Kidney (tissue), 14 donors: Measurements from ENCODE around the gene SMTNL2. TPM values are rescaled to one million over a fixed set of nuclear protein-coding genes. Genes with fewer than 3 reads are reported as not detected.
"Not testable (repeated sequence)": the region's sequence is repeated elsewhere in the genome, so short reads cannot be mapped to it uniquely, and the experiment has no call there.

Source experiments
- DNase-seq, 5 donors: peaks; one replicate each; pipeline ENCODE4 v3.0.0-alpha.2; 2013 to 2020
- FAIRE-seq: peaks from 2 replicates; lab custom pipeline; 2012; peaks lifted over from hg19 to GRCh38; lab: Jason Lieb, UNC
- H3K27ac ChIP-seq, 2 donors: one replicate each; pipeline ENCODE4 v1.7.0; 2013; ENCODE audit warnings: low read depth in 2 of 2, low read length in 2 of 2, inconsistent platforms in 1 of 2
- H3K27me3 ChIP-seq: one replicate; pipeline ENCODE4 v1.7.1; 2013; ENCODE audit warnings: low read length, inconsistent platforms; ENCODE audit not compliant: control insufficient read depth, insufficient read depth
- H3K36me3 ChIP-seq, 3 donors: one replicate each; pipeline versions ENCODE4 v1.7.0 to v1.7.1; 2013; ENCODE audit warnings: low read length in 3 of 3, control low read depth in 1 of 3, inconsistent platforms in 1 of 3; ENCODE audit not compliant: insufficient read depth in 3 of 3, control insufficient read depth in 2 of 3
- H3K4me1 ChIP-seq, 3 donors: one replicate each; pipeline versions ENCODE4 v1.7.0 to v1.7.1; 2013; ENCODE audit warnings: low read length in 3 of 3, inconsistent platforms in 1 of 3, low read depth in 1 of 3; ENCODE audit not compliant: control insufficient read depth in 2 of 3, insufficient read depth in 2 of 3
- H3K4me3 ChIP-seq, 3 donors: one replicate each; pipeline versions ENCODE4 v1.7.0 to v1.8.1; 2013; ENCODE audit warnings: low read length in 3 of 3, control low read depth in 1 of 3, inconsistent platforms in 1 of 3
- H3K9ac ChIP-seq, 3 donors: one replicate each; pipeline versions ENCODE4 v1.7.0 to v1.7.1; 2013; ENCODE audit warnings: low read length in 3 of 3, control low read depth in 1 of 3, inconsistent platforms in 1 of 3
- H3K9me3 ChIP-seq, 3 donors: one replicate each; pipeline versions ENCODE4 v1.7.0 to v1.7.1; 2013; ENCODE audit warnings: low read length in 3 of 3, control low read depth in 1 of 3, inconsistent platforms in 1 of 3; ENCODE audit not compliant: control insufficient read depth in 2 of 3, insufficient read depth in 1 of 3
- CTCF ChIP-seq: IDR thresholded peaks from 3 replicates; pipeline ENCODE4 v1.5.1; 2012; ENCODE audit warnings: mild to moderate bottlenecking, moderate library complexity, borderline replicate concordance; ENCODE audit not compliant: insufficient read depth; ENCODE audit errors: extremely low read depth
- intact Hi-C: fragments of 100-400 bp; cut with DNase I; formaldehyde crosslinking; loops from one replicate; pipeline ENCODE4 v1.11.1; 2022
- polyA plus RNA-seq: library from polyadenylated mRNA; stranded (reverse); fragments of 350-450 nt; fragmentation: Illumina TruSeq; extraction: RNeasy Lipid Tissue Mini Kit (QIAGEN cat#74804); gene quantifications from one replicate; pipeline ENCODE4 v1.2.3, GENCODE V29; 2014; ENCODE audit warnings: low read depth, low replicate concordance; ENCODE audit not compliant: insufficient read depth
- total RNA-seq: library from RNA; stranded (reverse); fragmentation: NEBNext Ultra II Directional; extraction: Animal tissue kit (Norgen Biotek cat#: 25700); gene quantifications from one replicate; pipeline ENCODE4 v1.2.1, GENCODE V29; 2021
- donor health status: control.
- donor health status: control.
- donor health status: control.
- donor health status: control.
- donor health status: control.
- donor health status: DM: yes; HTN: yes; CAD: no.
- donor health status: Normal renal cell carcinoma (clear cell type).

SMTNL2 gene
- total and polyA plus RNA-seq, 2 donors from 2014 or later: 25.6 to 58.1 TPM

- FAIRE-seq (no peak), DNase-seq (peak; percentile 72 to 90 (median 84))
- intact Hi-C loops: no loop called here
- peaks cover 0 to 23% (median 19%) of the 10 kb centered on the region in 3 donors for H3K4me1 ChIP-seq
- H3K9ac ChIP-seq: peak overlapping the region in 1 of 3 donors; percentile 7
- no peak overlapping the region for H3K27ac ChIP-seq
- H3K27me3 ChIP-seq: no peaks in the 10 kb centered on the region
- no peaks in the 10 kb centered on the region for H3K9me3 ChIP-seq
- no peak overlapping the region for H3K4me3 ChIP-seq
- TF ChIP-seq CTCF: no peak
- H3K36me3 ChIP-seq: no peaks in the 10 kb centered on the region
Measured at GRCh38 chr17:4576729-4577322, 7.5 kb upstream of the SMTNL2 start.

- intact Hi-C loops: no loop called here
- peak in 1 of 5 donors; percentile 73 for DNase-seq
- no peak for TF ChIP-seq CTCF
Measured at GRCh38 chr17:4577386-4577993, 6.8 kb upstream of the SMTNL2 start.

GRCh38 chr17:4578349-4578748 is 6.0 kb upstream of the SMTNL2 start:
- FAIRE-seq, intact Hi-C loops: not testable (repeated sequence)

More at GRCh38 chr17:4577386-4577993, 6.8 kb upstream of the SMTNL2 start:
- Histone ChIP-seq H3K9ac (peak overlapping the region in 1 of 3 donors; percentile 7), H3K27ac (no peak overlapping the region), H3K27me3 (no peaks in the 10 kb centered on the region), H3K4me3 (no peak overlapping the region), H3K4me1 (peaks cover 0 to 29% (median 20%) of the 10 kb centered on the region in 3 donors), H3K36me3 (no peaks in the 10 kb centered on the region), H3K9me3 (no peaks in the 10 kb centered on the region)
- no peak for FAIRE-seq

DNA sequence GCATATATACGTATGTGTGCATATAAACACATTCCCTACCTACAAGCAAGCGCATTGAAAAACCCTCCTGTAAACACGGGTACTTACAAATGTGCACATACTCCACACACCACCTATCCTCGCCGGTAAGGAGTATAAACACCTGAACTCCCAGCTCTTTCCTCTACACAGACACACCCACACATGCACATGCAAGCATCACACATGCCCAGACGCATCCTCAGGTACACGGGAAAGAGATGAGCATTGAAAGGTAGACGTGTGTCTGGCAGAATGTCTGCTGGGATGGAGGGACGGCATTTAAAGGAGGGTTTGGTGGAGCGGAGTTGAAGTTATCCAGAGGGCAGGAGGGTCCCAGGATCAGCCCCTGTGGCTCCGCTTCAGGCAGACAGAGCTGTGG is 4.7 kb upstream of the SMTNL2 start:
- Histone ChIP-seq H3K4me3 (no peak overlapping the region), H3K4me1 (peaks cover 2 to 32% (median 21%) of the 10 kb centered on the region in 3 donors), H3K9me3 (no peaks in the 10 kb centered on the region), H3K9ac (no peak overlapping the region), H3K27me3 (no peaks in the 10 kb centered on the region), H3K27ac (no peak overlapping the region), H3K36me3 (no peaks in the 10 kb centered on the region)
- no peak for DNase-seq
- intact Hi-C loops: no loop called here
- no peak for FAIRE-seq
- no peak for TF ChIP-seq CTCF

More at GRCh38 chr17:4578349-4578748, 6.0 kb upstream of the SMTNL2 start:
- H3K27ac ChIP-seq, H3K27me3 ChIP-seq, H3K9ac ChIP-seq, H3K36me3 ChIP-seq, H3K9me3 ChIP-seq, H3K4me3 ChIP-seq: not testable (repeated sequence)
- H3K4me1 ChIP-seq: peaks cover 0 to 35% (median 28%) of the 10 kb centered on the region in 3 donors
- DNase-seq: peak in 2 of 5 donors; percentile 39 to 70
